DMS153 treated with DMSO at 0.1 percent for 48 hours (cell line): Measurements from ENCODE around the gene ACSM6.
"Not testable (repeated sequence)": the region's sequence is repeated elsewhere in the genome, so short reads cannot be mapped to it uniquely, and the experiment has no call there.

Experiments used
- DNase-seq: peaks from one replicate; lab custom pipeline; 2025; ENCODE audit not compliant: unreplicated experiment; lab: John Stamatoyannopoulos, UW

Gene ACSM6

GRCh38 chr10:95193944-95194343 lies at the start of gene ACSM6:
TSS of gene ACSM6 (plus strand) at chr10:95194238. CDS start at chr10:95194486, 248 bp downstream.
- DNase-seq = no peak

GRCh38 chr10:95168694-95169093 lies 25.3 kb upstream of the ACSM6 start:
- DNase-seq = no peak

- DNase-seq = no peak
Measured at GRCh38 chr10:95169522-95169921, 24.5 kb upstream of the ACSM6 start.

GRCh38 chr10:95170790-95171189 lies 23.2 kb upstream of the ACSM6 start:
- DNase-seq = no peak

GRCh38 chr10:95171336-95171735 lies 22.7 kb upstream of the ACSM6 start:
- no peak for DNase-seq

- no peak for DNase-seq
Measured at GRCh38 chr10:95172851-95173250, 21.2 kb upstream of the ACSM6 start.

- no peak for DNase-seq
Measured at GRCh38 chr10:95176101-95176500, 17.9 kb upstream of the ACSM6 start.

GRCh38 chr10:95177429-95177828 lies 16.6 kb upstream of the ACSM6 start:
- no peak for DNase-seq

GRCh38 chr10:95178266-95178665 lies 15.8 kb upstream of the ACSM6 start:
- DNase-seq = no peak

- DNase-seq = no peak
Measured at GRCh38 chr10:95178797-95179196, 15.2 kb upstream of the ACSM6 start.

- peak; percentile 35 for DNase-seq
Measured at GRCh38 chr10:95181726-95182125, 12.3 kb upstream of the ACSM6 start.

- DNase-seq = peak; percentile 73
Measured at GRCh38 chr10:95183271-95184230, 10.5 kb upstream of the ACSM6 start.

GRCh38 chr10:95187617-95188016 lies 6.4 kb upstream of the ACSM6 start:
- no peak for DNase-seq

- DNase-seq = no peak
Measured at GRCh38 chr10:95188593-95188992, 5.4 kb upstream of the ACSM6 start.

GRCh38 chr10:95196046-95196445 lies 2.0 kb downstream of the ACSM6 start:
- DNase-seq = no peak

GRCh38 chr10:95201736-95202135 lies 7.7 kb downstream of the ACSM6 start:
- no peak for DNase-seq

- not testable (repeated sequence) for DNase-seq
Measured at GRCh38 chr10:95202865-95203264, 8.8 kb downstream of the ACSM6 start.

GRCh38 chr10:95208702-95209391 lies 14.8 kb downstream of the ACSM6 start:
- no peak for DNase-seq

GRCh38 chr10:95209509-95210127 lies 15.6 kb downstream of the ACSM6 start:
- DNase-seq = no peak

GRCh38 chr10:95211606-95212279 lies 17.7 kb downstream of the ACSM6 start:
- no peak for DNase-seq

- peak; percentile 55 for DNase-seq
Measured at GRCh38 chr10:95214369-95214768, 20.3 kb downstream of the ACSM6 start.
